Kidney epithelial cell (primary cell): ENCODE measurements around the gene CLCN4. TPM values are rescaled to one million over a fixed set of nuclear protein-coding genes. Genes with fewer than 3 reads are reported as not detected.

Experiments
- DNase-seq: peaks from one replicate; pipeline ENCODE4 v3.0.0-alpha.2; 2010; ENCODE audit warnings: low read depth
- H3K27me3 ChIP-seq: 2 replicates; pipeline ENCODE4 v1.6.0; 2011; ENCODE audit warnings: low read length; ENCODE audit not compliant: control insufficient read depth, insufficient read depth
- H3K36me3 ChIP-seq: 2 replicates; pipeline ENCODE4 v1.5.1; 2011; ENCODE audit warnings: low read length; ENCODE audit not compliant: control insufficient read depth, insufficient read depth
- H3K4me3 ChIP-seq: 2 replicates; pipeline ENCODE4 v1.5.1; 2011; ENCODE audit warnings: low read depth, mild to moderate bottlenecking, control low read depth, low read length
- CTCF ChIP-seq: IDR thresholded peaks from 2 replicates; pipeline ENCODE4 v1.5.1; 2011; ENCODE audit warnings: mild to moderate bottlenecking, moderate library complexity, low read length, control low read depth, inconsistent platforms; ENCODE audit not compliant: insufficient read depth, poor library complexity, severe bottlenecking
- total RNA-seq: library from RNA; depleted of rRNA; stranded (reverse); fragments of >200 nt; gene quantifications from 2 replicates; pipeline ENCODE4 v1.2.3, GENCODE V29; 2015

Gene CLCN4
- total RNA-seq, 1 donor from 2014 or later, result 7.3 TPM

- no peaks in the 10 kb centered on the region for H3K36me3 ChIP-seq
- no peak overlapping the region for H3K4me3 ChIP-seq
- TF ChIP-seq CTCF, result no peak
- H3K27me3 ChIP-seq, result no peaks in the 10 kb centered on the region
- DNase-seq, result no peak
Measured at GRCh38 chrX:10118530-10118929, 38.2 kb upstream of the CLCN4 start.

GRCh38 chrX:10119399-10119990, 37.3 kb upstream of the CLCN4 start:
- Histone ChIP-seq H3K4me3 (no peak overlapping the region), H3K36me3 (no peaks in the 10 kb centered on the region), H3K27me3 (no peaks in the 10 kb centered on the region)
- DNase-seq, result peak; percentile 29
- TF ChIP-seq CTCF, result peak; percentile 100

- Histone ChIP-seq H3K36me3 (no peaks in the 10 kb centered on the region), H3K27me3 (no peaks in the 10 kb centered on the region), H3K4me3 (no peak overlapping the region)
- TF ChIP-seq CTCF, result no peak
- no peak for DNase-seq
Measured at GRCh38 chrX:10120331-10120730, 36.4 kb upstream of the CLCN4 start.

GRCh38 chrX:10120828-10121227, 35.9 kb upstream of the CLCN4 start:
- Histone ChIP-seq H3K36me3 (no peaks in the 10 kb centered on the region), H3K4me3 (no peak overlapping the region), H3K27me3 (no peaks in the 10 kb centered on the region)
- DNase-seq, result no peak
- no peak for TF ChIP-seq CTCF

- no peak overlapping the region for H3K4me3 ChIP-seq
- H3K27me3 ChIP-seq, result no peaks in the 10 kb centered on the region
- no peak for DNase-seq
- TF ChIP-seq CTCF, result no peak
- H3K36me3 ChIP-seq, result no peaks in the 10 kb centered on the region
Measured at GRCh38 chrX:10121787-10122186, 35.0 kb upstream of the CLCN4 start.

- Histone ChIP-seq H3K36me3 (no peaks in the 10 kb centered on the region), H3K4me3 (no peak overlapping the region), H3K27me3 (no peaks in the 10 kb centered on the region)
- DNase-seq, result no peak
- no peak for TF ChIP-seq CTCF
Measured at GRCh38 chrX:10124506-10125247, 32.1 kb upstream of the CLCN4 start.
